HepG2 (cell line): ENCODE results near the gene VDAC1. TPM values are rescaled to one million over a fixed set of nuclear protein-coding genes. Genes with fewer than 3 reads are reported as not detected.
A peak's percentile ranks its signal among the peaks of the same experiment; 100 is the strongest.

Source experiments
- ARID4A ChIP-seq: sonication (generic); formaldehyde crosslinking; IDR thresholded peaks from 2 replicates; pipeline ENCODE4 v1.5.0; 2020; ENCODE audit warnings: mild to moderate bottlenecking, missing genetic modification reagents, borderline replicate concordance
- ATF7 ChIP-seq, 2 experiments: fragments of 450-650 bp in 1 of 2; sonication (generic) in 1 of 2; formaldehyde crosslinking in 1 of 2; IDR thresholded peaks; 2 replicates each; pipeline versions ENCODE4 v1.4.0 to v1.6.1; 2016 to 2020; ENCODE audit warnings: antibody characterized with exemption in 1 of 2, mild to moderate bottlenecking in 1 of 2, missing genetic modification reagents in 1 of 2
- CEBPG ChIP-seq: IDR thresholded peaks from 2 replicates; pipeline ENCODE4 v1.6.1; 2016
- EED ChIP-seq: sonication (generic); formaldehyde crosslinking; IDR thresholded peaks from 2 replicates; pipeline ENCODE4 v1.5.0; 2020; ENCODE audit warnings: mild to moderate bottlenecking, missing genetic modification reagents
- FOSL2 ChIP-seq: sonication (generic); formaldehyde crosslinking; IDR thresholded peaks from 2 replicates; pipeline ENCODE4 v1.4.0; 2020; ENCODE audit warnings: missing genetic modification reagents
- IKZF1 ChIP-seq: fragments of 450-650 bp; IDR thresholded peaks from 2 replicates; pipeline ENCODE4 v1.7.1; 2016
- IKZF4 ChIP-seq: sonication (generic); formaldehyde crosslinking; IDR thresholded peaks from 2 replicates; pipeline ENCODE4 v1.5.1; 2020; ENCODE audit warnings: borderline replicate concordance, mild to moderate bottlenecking, low read depth, missing genetic modification reagents; ENCODE audit errors: not compliant biosample characterization
- MED8 ChIP-seq: sonication (generic); formaldehyde crosslinking; IDR thresholded peaks from 2 replicates; pipeline ENCODE4 v1.8.1; 2023; ENCODE audit warnings: mild to moderate bottlenecking, missing genetic modification reagents; ENCODE audit not compliant: insufficient replicate concordance
- NFE2L2 ChIP-seq: fragments of 150-350 bp; IDR thresholded peaks from 2 replicates; pipeline ENCODE4 v1.6.1; 2014; ENCODE audit warnings: low read length
- REPIN1 ChIP-seq: sonication (generic); formaldehyde crosslinking; IDR thresholded peaks from 2 replicates; pipeline ENCODE4 v1.8.0; 2022; ENCODE audit warnings: missing genetic modification reagents, low read depth, mild to moderate bottlenecking, borderline replicate concordance
- SMAD1 ChIP-seq: sonication (generic); formaldehyde crosslinking; IDR thresholded peaks from 2 replicates; pipeline ENCODE4 v1.4.0; 2020; ENCODE audit warnings: missing genetic modification reagents, low read depth, mild to moderate bottlenecking, borderline replicate concordance
- SRSF9 ChIP-seq: fragments of 200-400 bp; formaldehyde crosslinking; IDR thresholded peaks from 2 replicates; pipeline ENCODE4 v1.6.1; 2018; ENCODE audit warnings: borderline replicate concordance, mild to moderate bottlenecking, low read depth, low read length; ENCODE audit not compliant: insufficient read depth, poor library complexity, severe bottlenecking
- ZNF335 ChIP-seq: sonication (generic); formaldehyde crosslinking; IDR thresholded peaks from 2 replicates; pipeline ENCODE4 v1.4.0; 2020; ENCODE audit warnings: missing genetic modification reagents
- ZNF501 ChIP-seq: sonication (generic); formaldehyde crosslinking; IDR thresholded peaks from 2 replicates; pipeline ENCODE4 v1.5.1; 2020; ENCODE audit warnings: mild to moderate bottlenecking, moderate library complexity, missing genetic modification reagents
- ZNF549 ChIP-seq: sonication (generic); formaldehyde crosslinking; IDR thresholded peaks from 2 replicates; pipeline ENCODE4 v1.5.0; 2020; ENCODE audit warnings: missing genetic modification reagents
- ZNF580 ChIP-seq: IDR thresholded peaks from 2 replicates; pipeline ENCODE4 v1.6.1; 2016; ENCODE audit warnings: low read depth, borderline replicate concordance
- polyA plus RNA-seq, 8 experiments: library from polyadenylated mRNA; depleted of rRNA in 3 of 8; stranded (reverse) in 7 of 8; unstranded in 1 of 8; fragments of >200 nt; fragmentation: Illumina TruSeq in 4 of 8; extraction: Trizol in 4 of 8; gene quantifications; 2 replicates each; pipeline versions ENCODE4 v1.2.1 to v1.2.3, GENCODE V29; 2011 to 2016; ENCODE audit warnings: low read depth in 4 of 8, missing spikeins in 1 of 8, mixed read lengths in 1 of 8; ENCODE audit not compliant: insufficient read depth in 1 of 8
- total RNA-seq, 5 experiments: library from RNA; depleted of rRNA; stranded (reverse); fragments of >200 nt; fragmentation: Illumina TruSeq; extraction: Trizol; gene quantifications; 2 replicates each; pipeline ENCODE4 v1.2.3, GENCODE V29; 2016; ENCODE audit warnings: low read depth in 1 of 5
- TF ChIP-seq, protein P1 (sequence below): IDR thresholded peaks from 2 replicates; pipeline ENCODE4 v1.6.1; 2016
- TF ChIP-seq, protein P2 (sequence below): sonication (generic); formaldehyde crosslinking; IDR thresholded peaks from 2 replicates; pipeline ENCODE4 v1.5.0; 2020; ENCODE audit warnings: mild to moderate bottlenecking, missing genetic modification reagents

Gene VDAC1
- total and polyA plus RNA-seq, 2 of the 13 experiments (the other 11 are each of a cell fraction or from before 2014, with no cell fraction given): 112 to 380 TPM

GRCh38 chr5:133977858-133978257 is 26.9 kb downstream of the VDAC1 start (continued):
- TF ChIP-seq, protein P1, sequence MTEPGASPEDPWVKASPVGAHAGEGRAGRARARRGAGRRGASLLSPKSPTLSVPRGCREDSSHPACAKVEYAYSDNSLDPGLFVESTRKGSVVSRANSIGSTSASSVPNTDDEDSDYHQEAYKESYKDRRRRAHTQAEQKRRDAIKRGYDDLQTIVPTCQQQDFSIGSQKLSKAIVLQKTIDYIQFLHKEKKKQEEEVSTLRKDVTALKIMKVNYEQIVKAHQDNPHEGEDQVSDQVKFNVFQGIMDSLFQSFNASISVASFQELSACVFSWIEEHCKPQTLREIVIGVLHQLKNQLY (CRISPR knock-in tag): no peak
- TF ChIP-seq IKZF1 (no peak), SRSF9 (no peak), FOSL2 (peak; percentile 62), EED (CRISPR knock-in tag) (no peak), ZNF335 (CRISPR knock-in tag) (no peak), IKZF4 (CRISPR knock-in tag) (no peak), MED8 (CRISPR knock-in tag) (no peak), ZNF580 (CRISPR knock-in tag) (no peak), NFE2L2 (0 out of 2 replicates have a peak, but pooled peaks have one; percentile 10), ATF7 (IDR thresholded peaks at IDR 0.05) (no peak), ATF7 (CRISPR knock-in tag; IDR thresholded peaks at IDR 0.05) (no peak), SMAD1 (CRISPR knock-in tag) (no peak), ZNF501 (CRISPR knock-in tag) (no peak), REPIN1 (CRISPR knock-in tag) (no peak), CEBPG (CRISPR knock-in tag) (no peak), ZNF549 (CRISPR knock-in tag) (no peak), ARID4A (CRISPR knock-in tag) (peak; percentile 1; the same call in 1 of the 2 replicates)
- TF ChIP-seq, protein P2, sequence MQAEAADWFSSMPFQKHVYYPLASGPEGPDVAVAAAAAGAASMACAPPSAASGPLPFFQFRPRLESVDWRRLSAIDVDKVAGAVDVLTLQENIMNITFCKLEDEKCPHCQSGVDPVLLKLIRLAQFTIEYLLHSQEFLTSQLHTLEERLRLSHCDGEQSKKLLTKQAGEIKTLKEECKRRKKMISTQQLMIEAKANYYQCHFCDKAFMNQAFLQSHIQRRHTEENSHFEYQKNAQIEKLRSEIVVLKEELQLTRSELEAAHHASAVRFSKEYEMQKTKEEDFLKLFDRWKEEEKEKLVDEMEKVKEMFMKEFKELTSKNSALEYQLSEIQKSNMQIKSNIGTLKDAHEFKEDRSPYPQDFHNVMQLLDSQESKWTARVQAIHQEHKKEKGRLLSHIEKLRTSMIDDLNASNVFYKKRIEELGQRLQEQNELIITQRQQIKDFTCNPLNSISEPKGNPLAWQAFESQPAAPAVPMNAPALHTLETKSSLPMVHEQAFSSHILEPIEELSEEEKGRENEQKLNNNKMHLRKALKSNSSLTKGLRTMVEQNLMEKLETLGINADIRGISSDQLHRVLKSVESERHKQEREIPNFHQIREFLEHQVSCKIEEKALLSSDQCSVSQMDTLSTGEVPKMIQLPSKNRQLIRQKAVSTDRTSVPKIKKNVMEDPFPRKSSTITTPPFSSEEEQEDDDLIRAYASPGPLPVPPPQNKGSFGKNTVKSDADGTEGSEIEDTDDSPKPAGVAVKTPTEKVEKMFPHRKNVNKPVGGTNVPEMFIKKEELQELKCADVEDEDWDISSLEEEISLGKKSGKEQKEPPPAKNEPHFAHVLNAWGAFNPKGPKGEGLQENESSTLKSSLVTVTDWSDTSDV (CRISPR knock-in tag): no peak
